NCI-H460 (cell line): ENCODE data around the gene LRP8. TPM values are rescaled to one million over a fixed set of nuclear protein-coding genes. Genes with fewer than 3 reads are reported as not detected.
"Not testable (repeated sequence)": the region's sequence is repeated elsewhere in the genome, so short reads cannot be mapped to it uniquely, and the experiment has no call there.

Experiments used
- DNase-seq: peaks from one replicate; pipeline ENCODE4 v3.0.0-alpha.2; 2016; ENCODE audit warnings: low read depth; ENCODE audit errors: extremely low read depth
- total RNA-seq: library from RNA; depleted of rRNA; stranded (reverse); fragments of >200 nt; shearing (Covaris generic); gene quantifications from 2 replicates; pipeline ENCODE4 v1.2.3, GENCODE V29; 2014

LRP8 gene
- total RNA-seq, 1 experiment from 2014 or later = 73.1 TPM

DNA sequence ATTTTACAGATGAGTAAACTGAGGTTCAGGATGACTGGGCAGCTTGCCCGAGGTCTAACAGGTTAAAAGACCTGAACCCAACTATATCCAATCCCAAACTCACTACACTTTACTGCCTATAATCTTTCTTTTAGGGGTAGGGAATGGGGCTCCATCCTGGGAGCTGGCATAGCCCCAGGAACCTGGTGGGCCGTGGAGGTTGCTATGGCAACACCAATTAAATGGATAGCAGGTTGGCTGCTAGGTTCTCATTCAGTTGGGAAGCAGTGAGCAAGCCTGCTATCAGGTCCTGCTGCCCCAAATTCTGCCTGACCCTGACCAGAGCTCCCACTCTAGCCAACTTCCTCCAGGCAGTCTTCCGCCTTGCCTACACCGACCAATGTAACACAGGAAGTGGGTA lies 40.9 kb downstream of the LRP8 start:
- DNase-seq = no peak

DNA sequence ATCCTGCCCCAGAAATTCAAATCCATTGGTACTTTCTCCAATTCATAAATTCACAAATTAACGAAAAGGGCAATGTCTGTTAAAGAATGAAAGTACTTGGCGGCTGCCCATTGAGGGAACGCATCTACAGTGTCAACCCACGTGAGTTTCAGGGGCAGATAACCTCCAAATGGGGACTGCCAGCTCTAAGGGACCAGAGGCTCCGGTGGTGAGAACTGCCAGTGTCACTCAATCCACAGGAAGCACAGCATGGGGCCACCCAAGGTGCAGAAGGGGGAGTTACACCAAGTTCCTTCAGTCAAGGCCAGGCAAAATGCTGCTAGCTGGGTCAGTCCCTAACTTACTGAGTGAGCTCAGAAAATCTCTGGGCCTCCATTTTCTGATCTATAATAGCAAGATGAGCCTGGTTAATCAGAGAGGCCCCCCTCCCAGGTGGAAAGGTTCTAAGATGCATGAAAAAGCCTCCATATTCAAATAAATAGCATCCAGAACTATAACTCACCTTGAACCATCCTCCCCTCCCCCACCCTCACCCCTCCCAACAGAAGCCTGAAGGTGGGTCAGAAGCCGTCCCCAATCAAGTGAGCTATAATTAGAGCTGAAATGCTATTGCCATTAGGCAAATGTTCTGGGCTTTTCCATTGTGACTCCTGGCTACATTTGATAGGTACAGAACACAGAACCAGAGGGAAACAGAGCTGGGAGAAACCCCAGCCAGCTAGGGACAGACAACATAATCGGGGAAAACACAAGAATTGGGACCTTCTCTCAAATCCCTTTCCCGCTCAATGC lies 41.7 kb downstream of the LRP8 start:
- no peak for DNase-seq

- no peak for DNase-seq
Observed at GRCh38 chr1:53285546-53285945, 42.3 kb downstream of the LRP8 start.

GRCh38 chr1:53284224-53285020 lies 43.4 kb downstream of the LRP8 start:
- no peak for DNase-seq

- DNase-seq = not testable (repeated sequence)
Observed at GRCh38 chr1:53283156-53283555, 44.7 kb downstream of the LRP8 start.

DNA sequence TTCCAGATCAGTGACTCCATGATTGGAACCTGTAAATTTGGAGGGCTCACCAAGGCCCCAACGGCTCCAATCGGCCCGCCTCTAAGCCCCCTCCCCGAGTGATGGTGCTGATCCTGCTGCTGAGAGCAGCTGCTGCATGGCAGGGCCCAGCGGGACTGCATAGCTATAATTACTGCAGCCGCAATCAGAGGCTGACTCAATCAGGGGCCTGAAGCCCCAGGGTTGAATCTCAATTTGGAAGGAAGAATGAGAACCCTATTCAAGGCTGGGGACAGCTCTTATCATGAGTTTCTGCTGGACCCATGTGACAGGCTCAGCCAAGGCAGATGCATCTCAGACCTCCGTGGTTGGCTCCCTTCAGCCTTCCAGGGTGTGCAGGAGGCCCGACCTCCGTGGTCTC lies 46.7 kb downstream of the LRP8 start:
- no peak for DNase-seq

DNA sequence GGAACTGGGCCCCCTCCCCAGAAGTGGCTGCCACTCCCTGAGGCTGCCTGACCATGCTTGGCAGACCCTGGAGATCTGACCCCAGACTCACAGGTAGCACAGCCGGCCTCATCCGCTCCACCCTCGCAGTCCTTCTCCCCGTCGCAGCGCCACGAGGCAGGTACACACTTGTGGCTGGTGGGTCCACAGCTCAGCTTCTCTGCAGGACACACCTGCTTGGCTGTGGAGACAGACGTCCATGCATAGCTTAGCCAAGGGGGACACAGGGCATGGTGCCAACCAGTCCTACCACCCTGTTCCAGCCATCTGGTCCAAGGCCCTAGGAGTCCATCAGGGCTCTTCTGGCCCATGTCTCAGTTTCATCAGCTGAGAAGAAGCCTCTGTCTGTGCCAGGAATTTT lies 47.4 kb downstream of the LRP8 start:
- DNase-seq = no peak

DNA sequence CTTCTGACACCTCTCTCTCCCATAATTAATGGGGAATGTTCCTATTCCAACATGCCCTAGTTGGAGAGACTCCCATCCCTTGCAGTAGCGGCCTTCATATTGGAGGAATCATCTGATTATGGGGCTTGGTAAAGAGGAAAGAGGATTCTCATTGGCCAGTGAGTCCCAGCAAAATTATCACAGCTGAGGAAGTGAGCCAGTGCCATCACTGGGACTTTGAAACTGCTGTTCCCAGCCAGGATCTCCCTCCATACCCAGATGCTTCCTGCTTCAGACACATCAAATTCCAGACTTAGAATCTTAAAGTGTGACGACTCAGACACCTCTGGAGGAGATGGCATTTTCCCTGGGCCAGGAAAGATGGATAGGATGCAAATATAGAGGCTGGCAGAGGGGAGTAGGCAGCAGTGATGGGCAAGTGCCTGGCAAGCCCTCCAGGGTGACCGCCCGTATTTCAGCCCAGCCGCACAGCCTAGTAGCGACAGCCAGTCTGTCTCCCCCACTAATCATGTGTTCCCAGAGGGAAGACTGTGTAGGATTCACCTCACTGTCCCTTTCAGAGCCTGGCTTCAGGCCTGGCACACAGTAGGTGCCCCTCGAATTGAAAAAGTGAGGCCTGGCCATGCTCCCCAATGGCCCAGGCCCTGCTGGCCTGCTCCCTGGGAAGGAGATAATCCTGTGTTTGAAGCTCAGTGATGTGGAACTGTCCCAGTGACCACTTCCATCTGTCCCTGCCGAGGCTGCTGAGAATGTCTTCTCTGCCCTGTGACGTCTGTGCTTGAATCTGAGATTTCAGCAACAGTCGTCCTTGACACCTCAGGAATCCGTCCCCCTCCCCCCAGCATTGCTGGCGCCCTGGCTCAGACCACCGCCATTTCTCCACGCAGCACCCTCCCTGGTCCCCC lies 48.3 kb downstream of the LRP8 start:
- no peak for DNase-seq

DNA sequence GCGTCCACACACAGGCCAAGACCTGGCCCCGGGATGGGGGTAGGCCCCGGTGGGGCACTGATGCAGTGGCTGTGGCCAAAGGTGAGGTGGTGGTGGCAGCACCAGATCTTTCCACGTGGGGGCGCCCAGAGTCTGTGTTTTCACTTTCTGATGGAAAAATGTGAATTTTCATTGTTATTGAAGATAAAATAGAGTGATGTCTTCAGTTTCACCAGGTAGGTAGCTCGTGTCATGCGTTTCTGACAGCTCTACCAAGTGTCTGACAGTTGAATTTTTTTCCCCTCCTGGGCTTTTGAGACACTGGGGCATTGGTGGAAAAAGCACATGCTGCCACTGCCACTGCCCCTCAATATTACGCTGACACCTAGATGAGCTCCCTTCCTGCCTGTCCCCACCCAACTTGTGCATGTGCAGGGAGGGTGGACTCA lies 49.6 kb downstream of the LRP8 start:
- peak; percentile 29 for DNase-seq

- DNase-seq = no peak
Observed at GRCh38 chr1:53277326-53277725, 50.5 kb downstream of the LRP8 start.

GRCh38 chr1:53276902-53277281 lies 51.0 kb downstream of the LRP8 start:
- DNase-seq = no peak

DNA sequence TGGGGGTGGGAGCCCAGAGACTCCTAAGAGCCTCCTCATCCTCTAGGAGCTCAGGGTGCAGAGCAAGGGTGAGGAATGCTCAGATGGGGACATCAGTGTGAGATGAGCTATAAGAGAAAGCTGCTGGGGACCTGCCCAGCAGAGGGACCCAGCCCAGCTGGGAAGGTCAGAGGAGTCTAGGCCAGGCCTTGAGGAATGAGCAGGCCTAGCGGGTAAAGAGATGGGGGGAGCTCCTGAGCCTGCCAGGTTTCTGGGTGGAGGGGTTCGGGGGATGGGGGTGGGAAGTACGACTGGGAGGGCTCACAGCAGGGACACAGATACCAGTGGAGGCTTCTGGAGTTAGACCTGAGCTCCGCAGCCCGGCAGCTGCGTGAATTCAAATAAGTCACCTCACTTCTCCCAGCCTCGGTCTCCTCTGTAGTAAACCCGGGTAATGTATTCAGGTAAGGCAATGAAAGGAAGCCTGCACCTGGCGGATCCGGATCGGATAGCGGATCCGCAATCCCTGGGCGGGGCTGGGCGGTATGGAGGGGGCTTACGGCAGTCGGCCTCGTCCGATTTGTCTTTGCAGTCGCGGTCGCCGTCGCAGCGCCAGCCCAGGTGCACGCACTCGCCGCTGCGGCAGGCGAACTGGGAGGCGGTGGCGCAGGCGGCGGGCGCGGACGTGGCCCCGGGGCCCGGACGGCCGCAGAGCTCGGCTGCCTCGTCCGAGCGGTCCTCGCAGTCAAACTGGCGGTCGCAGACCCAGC lies 51.5 kb downstream of the LRP8 start:
- DNase-seq = no peak

DNA sequence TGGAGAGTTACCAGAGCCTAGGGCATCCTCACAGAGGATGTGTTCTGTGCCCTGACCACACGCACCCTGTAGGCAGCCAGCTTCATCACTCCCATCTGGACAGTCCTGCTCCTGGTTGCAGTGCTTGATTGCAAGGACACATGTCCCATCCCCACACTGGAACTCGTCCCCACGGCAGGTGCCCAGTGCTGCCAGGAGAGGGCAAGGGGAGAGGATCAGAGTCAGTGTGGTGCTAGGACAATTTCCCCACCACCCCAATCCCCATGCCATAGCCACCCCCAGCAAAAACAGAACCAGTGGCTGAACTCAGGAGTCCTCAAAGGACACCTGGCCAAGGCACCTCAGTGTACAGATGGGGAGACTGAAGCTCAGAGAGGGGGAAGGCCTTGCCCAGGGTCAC lies 52.3 kb downstream of the LRP8 start:
- DNase-seq = no peak

- DNase-seq = no peak
Observed at GRCh38 chr1:53274541-53275185, 53.2 kb downstream of the LRP8 start.

- no peak for DNase-seq
Observed at GRCh38 chr1:53274026-53274425, 53.8 kb downstream of the LRP8 start.

- no peak for DNase-seq
Observed at GRCh38 chr1:53273526-53273925, 54.3 kb downstream of the LRP8 start.

- DNase-seq = no peak
Observed at GRCh38 chr1:53272349-53272748, 55.5 kb downstream of the LRP8 start.

- no peak for DNase-seq
Observed at GRCh38 chr1:53271446-53272090, 56.3 kb downstream of the LRP8 start.

DNA sequence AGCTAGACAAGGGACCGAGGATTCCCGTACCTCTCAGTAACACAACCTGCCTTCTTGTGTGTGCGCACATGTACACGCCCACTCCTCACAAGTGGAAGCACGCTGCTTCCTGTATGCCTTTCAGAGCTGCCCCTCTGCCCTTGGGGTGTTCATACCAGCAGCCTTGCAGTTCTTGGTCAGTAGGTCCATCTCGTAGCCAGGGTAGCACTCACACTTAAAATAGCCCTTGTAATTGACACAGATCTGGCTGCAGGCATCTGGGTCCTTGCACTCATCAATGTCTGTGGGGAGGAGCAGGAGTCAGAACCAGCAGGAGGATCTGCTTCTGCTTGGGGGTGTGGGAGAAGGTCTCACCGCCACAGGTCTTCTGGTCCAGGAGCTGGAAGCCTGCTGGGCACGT lies 57.0 kb downstream of the LRP8 start:
- DNase-seq = no peak
